ENCODE measurements around the gene C2orf69.

C2orf69 gene

DNA sequence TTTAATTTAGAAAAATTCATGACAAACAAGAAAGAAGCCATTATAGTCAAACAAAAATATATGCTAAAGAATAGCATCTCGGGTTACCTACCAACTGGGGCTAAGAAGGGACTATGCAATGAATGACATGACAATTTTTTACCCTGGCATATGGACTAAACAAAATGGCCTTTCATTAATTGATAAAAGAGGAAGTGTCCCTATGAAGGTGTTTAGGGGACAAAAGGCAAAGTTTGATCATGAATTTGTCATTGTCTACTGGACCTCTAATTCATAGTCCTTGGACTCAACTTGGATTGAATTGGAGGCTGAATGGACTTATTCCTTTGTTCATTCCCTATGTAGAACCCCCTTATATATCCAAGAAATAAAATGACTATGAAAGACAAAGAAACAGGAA lies 57.0 kb downstream of the C2orf69 start:
- DNase-seq (ENCODE audit: low read depth): no peak

DNA sequence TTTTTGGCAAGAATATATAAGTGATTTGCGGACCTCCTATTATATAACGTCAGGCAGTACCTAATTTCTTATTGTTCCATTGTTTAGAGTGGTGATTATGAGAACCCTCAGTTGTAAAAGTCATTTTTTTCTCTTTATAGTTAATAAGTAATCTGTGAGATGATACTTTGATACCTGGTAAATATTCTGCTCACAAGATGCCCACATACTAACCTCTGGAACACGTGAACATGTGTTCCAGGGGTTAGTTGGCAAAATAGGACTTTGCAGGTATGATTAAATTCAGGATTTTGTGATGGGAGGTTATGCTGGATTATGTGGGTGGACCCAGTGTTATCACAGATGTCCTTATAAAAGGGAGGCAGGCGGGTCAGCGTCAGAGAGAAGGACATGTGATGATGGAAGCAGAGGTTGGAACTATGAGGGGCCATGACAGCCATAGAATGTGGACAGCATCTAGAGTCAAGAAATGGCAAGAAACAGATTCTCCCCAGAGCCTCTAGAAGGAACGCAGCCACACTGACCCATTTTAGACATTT lies 61.1 kb downstream of the C2orf69 start:
- no peak for DNase-seq (ENCODE audit: low read depth)

DNA sequence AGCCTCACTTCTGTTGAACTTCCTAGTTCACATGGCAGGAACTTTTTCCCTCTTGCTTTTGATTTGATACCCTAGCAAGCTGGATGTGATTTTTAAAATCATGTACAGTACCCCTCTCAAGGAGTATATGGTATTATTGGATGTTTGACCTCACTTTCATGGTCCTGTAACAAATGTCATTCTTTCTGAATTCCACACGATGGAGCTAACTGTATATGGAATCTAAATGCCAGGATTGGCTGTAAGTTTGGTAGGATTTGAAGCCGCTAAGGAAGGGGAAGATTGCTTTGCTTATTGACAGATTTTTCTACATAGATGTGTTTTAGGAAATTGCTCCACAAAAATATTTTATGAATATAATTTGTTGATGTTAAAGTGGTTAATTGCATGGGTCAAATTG lies 62.6 kb downstream of the C2orf69 start:
- DNase-seq (ENCODE audit: low read depth): no peak

DNA sequence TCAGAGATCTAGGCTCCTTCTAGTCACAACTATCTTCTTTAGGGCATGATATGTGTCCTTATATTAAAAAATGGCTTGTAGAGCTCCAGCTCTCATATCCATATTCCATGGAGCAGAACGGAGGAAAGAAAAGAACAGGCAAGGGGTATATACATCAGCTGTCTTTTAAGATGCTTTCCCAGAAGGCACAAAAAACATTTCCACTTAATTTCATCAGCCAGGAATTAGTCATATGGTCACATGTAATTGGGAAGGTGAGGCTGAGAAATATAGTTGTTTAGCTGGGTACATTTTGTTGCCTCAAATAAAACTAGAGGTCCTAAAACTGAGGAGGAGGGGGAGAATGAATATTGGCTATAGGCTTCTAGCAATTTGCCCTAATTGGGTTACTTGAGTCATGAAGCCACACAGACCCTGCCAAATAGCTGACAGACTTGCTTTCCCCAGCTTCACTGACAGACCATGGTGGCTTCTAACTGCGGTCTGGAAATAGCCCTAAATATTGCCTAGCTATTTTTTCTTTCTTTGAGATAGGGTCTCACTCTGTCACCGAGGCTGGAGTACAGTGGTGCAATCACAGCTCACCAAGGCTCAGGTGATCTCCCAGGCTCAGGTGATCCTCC lies 64.3 kb downstream of the C2orf69 start:
- DNase-seq (ENCODE audit: low read depth): no peak

Data from T follicular helper cell (primary cell).